ENCODE data around the gene TRIM68.

Gene TRIM68

GRCh38 chr11:4607781-4608666, at the start of gene TRIM68:
Gene TRIM68, minus strand, starts transcription at chr11:4608231. Its CDS starts 2,727 bp downstream, at chr11:4605504.
- ATAC-seq = peak; percentile 100

- ATAC-seq = no peak
Measured at GRCh38 chr11:4654635-4655369, 46.8 kb upstream of the TRIM68 start.

GRCh38 chr11:4647766-4648165, 39.7 kb upstream of the TRIM68 start:
- no peak for ATAC-seq

GRCh38 chr11:4645974-4646373, 37.9 kb upstream of the TRIM68 start:
- ATAC-seq = no peak

GRCh38 chr11:4644233-4644632, 36.2 kb upstream of the TRIM68 start:
- ATAC-seq = no peak

GRCh38 chr11:4643682-4644081, 35.7 kb upstream of the TRIM68 start, which contains the start of gene OR51E1:
Gene OR51E1, plus strand, starts transcription at chr11:4643982. Its CDS starts 8,545 bp downstream, at chr11:4652527.
- no peak for ATAC-seq

- no peak for ATAC-seq
Measured at GRCh38 chr11:4643076-4643475, 35.0 kb upstream of the TRIM68 start.

- no peak for ATAC-seq
Measured at GRCh38 chr11:4642043-4642442, 34.0 kb upstream of the TRIM68 start.

GRCh38 chr11:4641501-4641900, 33.5 kb upstream of the TRIM68 start:
- no peak for ATAC-seq

GRCh38 chr11:4639931-4640330, 31.9 kb upstream of the TRIM68 start:
- ATAC-seq = no peak

GRCh38 chr11:4637662-4638047, 29.6 kb upstream of the TRIM68 start:
- no peak for ATAC-seq

GRCh38 chr11:4636962-4637661, 29.1 kb upstream of the TRIM68 start, which contains the start of gene OR51D1:
Gene OR51D1, plus strand, starts transcription at chr11:4637477. Its CDS starts 2,314 bp downstream, at chr11:4639791.
- peak; percentile 80 to 86 for ATAC-seq

GRCh38 chr11:4636136-4636535, 28.1 kb upstream of the TRIM68 start:
- no peak for ATAC-seq

- ATAC-seq = no peak
Measured at GRCh38 chr11:4626207-4627099, 18.4 kb upstream of the TRIM68 start.

- no peak for ATAC-seq
Measured at GRCh38 chr11:4619514-4619913, 11.5 kb upstream of the TRIM68 start.

- no peak for ATAC-seq
Measured at GRCh38 chr11:4615856-4616444, 7.9 kb upstream of the TRIM68 start.

- no peak for ATAC-seq
Measured at GRCh38 chr11:4611986-4612385, 4.0 kb upstream of the TRIM68 start.

- no peak for ATAC-seq
Measured at GRCh38 chr11:4610258-4610935, 2.4 kb upstream of the TRIM68 start.

- ATAC-seq = no peak
Measured at GRCh38 chr11:4607096-4607495, 935 bp downstream of the TRIM68 start.

GRCh38 chr11:4606231-4607015, 1.6 kb downstream of the TRIM68 start:
- no peak for ATAC-seq
